Measurements from ENCODE around the gene UBE2E2.

DNA sequence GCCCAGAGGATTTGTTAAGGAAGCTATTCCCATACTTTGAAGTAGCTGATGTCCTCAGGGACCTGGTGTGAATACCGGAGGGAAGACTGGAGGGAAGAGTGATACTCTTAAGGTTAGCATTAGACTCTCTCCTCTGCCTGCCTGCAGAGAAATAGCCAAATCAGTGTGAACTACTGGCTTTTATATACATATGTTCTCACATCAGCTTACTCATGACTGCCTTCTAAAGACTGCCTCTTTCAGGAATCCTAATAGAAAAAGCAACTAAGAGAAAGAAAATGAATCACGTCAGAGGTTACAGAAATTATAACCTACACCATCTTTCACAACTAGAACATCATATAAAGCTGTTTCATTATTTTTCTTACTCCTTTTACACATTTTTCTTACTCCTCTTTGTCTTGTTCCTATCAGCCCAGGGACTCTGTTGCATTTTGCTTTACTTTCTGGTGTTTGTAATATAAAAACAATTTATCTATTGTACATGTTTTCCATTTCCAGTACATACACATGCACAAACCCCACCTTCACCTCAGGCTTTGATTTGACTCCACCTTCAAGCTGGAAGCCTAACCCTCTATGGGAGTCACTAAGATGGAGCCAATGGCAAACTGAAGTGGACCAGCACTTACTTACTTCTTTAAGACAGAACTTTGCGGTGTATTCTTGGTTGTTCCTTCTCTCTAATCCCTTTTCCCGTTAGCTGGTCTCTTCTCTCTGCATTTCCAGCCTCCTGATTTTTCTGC, 345.0 kb downstream of the UBE2E2 start:
- TF ChIP-seq TAF1 (IDR thresholded peaks at IDR 0.05; ENCODE audit: low read depth) (no peak), CTCF (IDR thresholded peaks at IDR 0.05; ENCODE audit: poor library complexity, severe bottlenecking) (no peak), EP300 (conservative IDR thresholded peaks at IDR 0.05; ENCODE audit: poor library complexity, severe bottlenecking) (no peak), EZH2 (IDR thresholded peaks at IDR 0.05; ENCODE audit: borderline replicate concordance, insufficient read depth, low read length, poor library complexity, severe bottlenecking) (no peak)
